ENCODE data around the gene BCKDHA.
"Not testable (repeated sequence)": the region's sequence is repeated elsewhere in the genome, so short reads cannot be mapped to it uniquely, and the experiment has no call there.

The BCKDHA gene

GRCh38 chr19:41366089-41366488 lies 31.5 kb upstream of the BCKDHA start:
- DNase-seq (ENCODE audit: low read depth in 2 of 2): no peak

- no peak for DNase-seq (ENCODE audit: low read depth in 2 of 2)
These were observed 29.7 kb upstream of the BCKDHA start for GRCh38 chr19:41367848-41368301.

- no peak for DNase-seq (ENCODE audit: low read depth in 2 of 2)
These were observed 27.8 kb upstream of the BCKDHA start for GRCh38 chr19:41369769-41370168.

GRCh38 chr19:41371119-41371518 lies 26.5 kb upstream of the BCKDHA start:
- not testable (repeated sequence) for DNase-seq (ENCODE audit: low read depth in 2 of 2)

- no peak for DNase-seq (ENCODE audit: low read depth in 2 of 2)
These were observed 26.1 kb upstream of the BCKDHA start for GRCh38 chr19:41371541-41371940.

GRCh38 chr19:41372501-41372900 lies 25.1 kb upstream of the BCKDHA start:
- DNase-seq (ENCODE audit: low read depth in 2 of 2): no peak

- no peak for DNase-seq (ENCODE audit: low read depth in 2 of 2)
These were observed 23.6 kb upstream of the BCKDHA start for GRCh38 chr19:41373993-41374392.

GRCh38 chr19:41376241-41376997 lies 21.2 kb upstream of the BCKDHA start, which contains the start of gene TMEM91:
Gene TMEM91, plus strand, starts transcription at chr19:41376533. Its CDS starts 1,777 bp downstream, at chr19:41378310.
- DNase-seq (ENCODE audit: low read depth in 2 of 2): no peak

- no peak for DNase-seq (ENCODE audit: low read depth in 2 of 2)
These were observed 20.6 kb upstream of the BCKDHA start for GRCh38 chr19:41376998-41377365.

- DNase-seq (ENCODE audit: low read depth in 2 of 2): no peak
These were observed 19.5 kb upstream of the BCKDHA start for GRCh38 chr19:41377977-41378709.

- DNase-seq (ENCODE audit: low read depth in 2 of 2): not testable (repeated sequence)
These were observed 16.1 kb upstream of the BCKDHA start for GRCh38 chr19:41381536-41381935.

- no peak for DNase-seq (ENCODE audit: low read depth in 2 of 2)
These were observed 13.3 kb upstream of the BCKDHA start for GRCh38 chr19:41384351-41384750.

- DNase-seq (ENCODE audit: low read depth in 2 of 2): no peak
These were observed 11.2 kb upstream of the BCKDHA start for GRCh38 chr19:41386442-41386841.

- DNase-seq (ENCODE audit: low read depth in 2 of 2): no peak
These were observed 6.0 kb upstream of the BCKDHA start for GRCh38 chr19:41391618-41392017.

- no peak for DNase-seq (ENCODE audit: low read depth in 2 of 2)
These were observed 4.8 kb upstream of the BCKDHA start for GRCh38 chr19:41392775-41393174.

- DNase-seq (ENCODE audit: low read depth in 2 of 2): no peak
These were observed 2.3 kb upstream of the BCKDHA start for GRCh38 chr19:41395355-41395754.

GRCh38 chr19:41398050-41398418 lies 416 bp downstream of the BCKDHA start:
- no peak for DNase-seq (ENCODE audit: low read depth in 2 of 2)

GRCh38 chr19:41398598-41398997 lies 980 bp downstream of the BCKDHA start:
- DNase-seq (ENCODE audit: low read depth in 2 of 2): no peak

GRCh38 chr19:41399091-41399490 lies 1.5 kb downstream of the BCKDHA start:
- no peak for DNase-seq (ENCODE audit: low read depth in 2 of 2)

GRCh38 chr19:41399525-41399924 lies 1.9 kb downstream of the BCKDHA start:
- DNase-seq (ENCODE audit: low read depth in 2 of 2): no peak

GRCh38 chr19:41401483-41401882 lies 3.9 kb downstream of the BCKDHA start:
- no peak for DNase-seq (ENCODE audit: low read depth in 2 of 2)

- DNase-seq (ENCODE audit: low read depth in 2 of 2): no peak
These were observed 4.4 kb downstream of the BCKDHA start for GRCh38 chr19:41402010-41402409.
